ENCODE data around the gene SNAP91.
"Not testable (repeated sequence)": the region's sequence is repeated elsewhere in the genome, so short reads cannot be mapped to it uniquely, and the experiment has no call there.

Gene SNAP91

GRCh38 chr6:83708970-83709747, at the start of gene SNAP91:
TSS of gene SNAP91 (minus strand) at chr6:83709101. CDS start at chr6:83707927, 1,174 bp downstream.
- DNase-seq (ENCODE audit: low read depth in 2 of 2): no peak

GRCh38 chr6:83758533-83758932, 49.6 kb upstream of the SNAP91 start:
- no peak for DNase-seq (ENCODE audit: low read depth in 2 of 2)

GRCh38 chr6:83757021-83757420, 48.1 kb upstream of the SNAP91 start:
- no peak for DNase-seq (ENCODE audit: low read depth in 2 of 2)

- no peak for DNase-seq (ENCODE audit: low read depth in 2 of 2)
These were observed 47.7 kb upstream of the SNAP91 start for GRCh38 chr6:83756565-83756964.

- DNase-seq (ENCODE audit: low read depth in 2 of 2): not testable (repeated sequence)
These were observed 43.5 kb upstream of the SNAP91 start for GRCh38 chr6:83752375-83752774.

- no peak for DNase-seq (ENCODE audit: low read depth in 2 of 2)
These were observed 32.2 kb upstream of the SNAP91 start for GRCh38 chr6:83741089-83741488.

GRCh38 chr6:83735461-83735860, 26.6 kb upstream of the SNAP91 start:
- DNase-seq (ENCODE audit: low read depth in 2 of 2): no peak

- DNase-seq (ENCODE audit: low read depth in 2 of 2): no peak
These were observed 21.0 kb upstream of the SNAP91 start for GRCh38 chr6:83729871-83730270.

- no peak for DNase-seq (ENCODE audit: low read depth in 2 of 2)
These were observed 14.0 kb upstream of the SNAP91 start for GRCh38 chr6:83722876-83723275.

- no peak for DNase-seq (ENCODE audit: low read depth in 2 of 2)
These were observed 8.9 kb upstream of the SNAP91 start for GRCh38 chr6:83717809-83718208.

GRCh38 chr6:83711958-83712357, 3.1 kb upstream of the SNAP91 start:
- no peak for DNase-seq (ENCODE audit: low read depth in 2 of 2)

- DNase-seq (ENCODE audit: low read depth in 2 of 2): no peak
These were observed 798 bp upstream of the SNAP91 start for GRCh38 chr6:83709748-83710050.

GRCh38 chr6:83708546-83708969, 343 bp downstream of the SNAP91 start:
- no peak for DNase-seq (ENCODE audit: low read depth in 2 of 2)

- DNase-seq (ENCODE audit: low read depth in 2 of 2): no peak
These were observed 914 bp downstream of the SNAP91 start for GRCh38 chr6:83707829-83708545.

GRCh38 chr6:83702749-83703148, 6.2 kb downstream of the SNAP91 start:
- no peak for DNase-seq (ENCODE audit: low read depth in 2 of 2)

GRCh38 chr6:83702077-83702476, 6.8 kb downstream of the SNAP91 start:
- DNase-seq (ENCODE audit: low read depth in 2 of 2): no peak

GRCh38 chr6:83696674-83697073, 12.2 kb downstream of the SNAP91 start:
- no peak for DNase-seq (ENCODE audit: low read depth in 2 of 2)

- DNase-seq (ENCODE audit: low read depth in 2 of 2): no peak
These were observed 23.4 kb downstream of the SNAP91 start for GRCh38 chr6:83685481-83685880.

- no peak for DNase-seq (ENCODE audit: low read depth in 2 of 2)
These were observed 31.1 kb downstream of the SNAP91 start for GRCh38 chr6:83677791-83678190.

- no peak for DNase-seq (ENCODE audit: low read depth in 2 of 2)
These were observed 70.9 kb downstream of the SNAP91 start for GRCh38 chr6:83637953-83638352.

- no peak for DNase-seq (ENCODE audit: low read depth in 2 of 2)
These were observed 72.1 kb downstream of the SNAP91 start for GRCh38 chr6:83636800-83637199.

GRCh38 chr6:83633609-83634008, 75.3 kb downstream of the SNAP91 start:
- DNase-seq (ENCODE audit: low read depth in 2 of 2): no peak

- no peak for DNase-seq (ENCODE audit: low read depth in 2 of 2)
These were observed 75.8 kb downstream of the SNAP91 start for GRCh38 chr6:83633149-83633548.

Data from stimulated activated CD4-positive, alpha-beta T cell treated with anti-CD3 and anti-CD28 coated beads, Interleukin-1b, Interleukin-23, amount 100 ng/mL, for 1 hour (primary cell).